K562 (cell line): ENCODE data around the gene CC2D2B.

Experiments
- CHD4 ChIP-seq: fragments of 200-600 bp; sonication (generic); IDR thresholded peaks from 3 replicates; pipeline ENCODE4 v1.6.1; 2012; ENCODE audit warnings: low read depth, mild to moderate bottlenecking, mixed read lengths, low read length, inconsistent platforms; ENCODE audit not compliant: insufficient read depth, insufficient replicate concordance, poor library complexity, severe bottlenecking
- CREB1 ChIP-seq, 2 experiments: sonication (generic) in 1 of 2; formaldehyde crosslinking in 1 of 2; IDR thresholded peaks; 2 replicates each; pipeline versions ENCODE4 v1.6.1 to v1.8.0; 2012 to 2022; ENCODE audit warnings: inconsistent platforms in 1 of 2, mild to moderate bottlenecking in 1 of 2, missing genetic modification reagents in 1 of 2, moderate library complexity in 1 of 2
- CTCF ChIP-seq, 3 experiments: IDR thresholded peaks in 2 of 3; conservative IDR thresholded peaks in 1 of 3; 2 replicates each; pipeline ENCODE4 v1.5.1; 2011 to 2012; ENCODE audit warnings: low read length in 3 of 3, mild to moderate bottlenecking in 3 of 3, control low read depth in 2 of 3, improper control_type of control experiment in 1 of 3, inconsistent platforms in 1 of 3, low read depth in 1 of 3, mixed read lengths in 1 of 3, moderate library complexity in 1 of 3; ENCODE audit not compliant: insufficient read depth in 2 of 3
- EZH2 ChIP-seq: IDR thresholded peaks from 2 replicates; pipeline ENCODE4 v1.6.1; 2012; ENCODE audit warnings: low read depth, mild to moderate bottlenecking, inconsistent platforms, low read length, borderline replicate concordance
- HMG20B ChIP-seq: fragments of 250-450 bp; sonication (Bioruptor Pico); IDR thresholded peaks from 2 replicates; pipeline ENCODE4 v1.5.0; 2021; ENCODE audit warnings: mild to moderate bottlenecking
- KAT7 ChIP-seq: sonication (generic); formaldehyde crosslinking; IDR thresholded peaks from 2 replicates; pipeline ENCODE4 v1.8.0; 2022; ENCODE audit warnings: missing genetic modification reagents, mild to moderate bottlenecking, borderline replicate concordance
- RBM22 ChIP-seq: fragments of 200-400 bp; formaldehyde crosslinking; IDR thresholded peaks from 2 replicates; pipeline ENCODE4 v1.6.1; 2018; ENCODE audit warnings: low read length, low read depth; ENCODE audit not compliant: poor library complexity, severe bottlenecking
- SMARCB1 ChIP-seq: IDR thresholded peaks from 2 replicates; pipeline ENCODE4 v1.6.1; 2011; ENCODE audit warnings: improper control_type of control experiment, low read depth; ENCODE audit not compliant: insufficient read length
- TCF7 ChIP-seq: sonication (generic); IDR thresholded peaks from 2 replicates; pipeline ENCODE4 v1.6.1; 2016; ENCODE audit warnings: antibody characterized with exemption, borderline replicate concordance
- YY1 ChIP-seq, 3 experiments: IDR thresholded peaks; 2 replicates each; pipeline ENCODE4 v1.6.1; 2011; ENCODE audit warnings: low read length in 2 of 3, mild to moderate bottlenecking in 2 of 3, moderate library complexity in 2 of 3, borderline replicate concordance in 1 of 3, control low read depth in 1 of 3, low read depth in 1 of 3; ENCODE audit not compliant: insufficient read depth in 3 of 3, insufficient replicate concordance in 2 of 3, control insufficient read depth in 1 of 3, insufficient read length in 1 of 3; ENCODE audit errors: extremely low read depth in 1 of 3
- ZFX ChIP-seq: sonication (generic); formaldehyde crosslinking; IDR thresholded peaks from 2 replicates; pipeline ENCODE4 v1.8.0; 2022; ENCODE audit warnings: mild to moderate bottlenecking, missing genetic modification reagents, moderate library complexity
- ZNF253 ChIP-seq: fragments of 250-450 bp; sonication (Bioruptor Pico); conservative IDR thresholded peaks from 2 replicates; pipeline ENCODE4 v1.6.1; 2021; ENCODE audit warnings: mild to moderate bottlenecking
- ZNF274 ChIP-seq: IDR thresholded peaks from 2 replicates; pipeline ENCODE4 v1.6.1; 2011; ENCODE audit warnings: low read depth, mild to moderate bottlenecking, low read length, moderate library complexity, borderline replicate concordance
- ZNF277 ChIP-seq: fragments of 250-450 bp; sonication (Bioruptor Pico); IDR thresholded peaks from 2 replicates; pipeline ENCODE4 v1.8.0; 2022; ENCODE audit warnings: inconsistent platforms, mild to moderate bottlenecking, moderate library complexity, borderline replicate concordance

GRCh38 chr10:95941115-95941514 is 33.3 kb downstream of the CC2D2B start:
- no peak for TF ChIP-seq CTCF (IDR thresholded peaks at IDR 0.05 in 2 of 3, conservative IDR thresholded peaks at IDR 0.05 in 1 of 3; ENCODE audit: insufficient read depth in 2 of 3, low read depth in 1 of 3, low read length in 3 of 3)
- no peak for TF ChIP-seq ZNF274
- TF ChIP-seq KAT7 (CRISPR knock-in tag): no peak
- no peak for TF ChIP-seq ZNF253
- no peak for TF ChIP-seq HMG20B (CRISPR knock-in tag)
- TF ChIP-seq SMARCB1: no peak
- TF ChIP-seq EZH2: no peak
- TF ChIP-seq CHD4: no peak
- TF ChIP-seq YY1 (IDR thresholded peaks at IDR 0.05; ENCODE audit: borderline replicate concordance in 1 of 3, control insufficient read depth in 1 of 3, extremely low read depth in 1 of 3, insufficient read depth in 3 of 3, insufficient read length in 1 of 3, insufficient replicate concordance in 2 of 3, low read depth in 1 of 3, low read length in 2 of 3): no peak
- TF ChIP-seq CREB1 (IDR thresholded peaks at IDR 0.05): no peak
- no peak for TF ChIP-seq CREB1 (CRISPR knock-in tag; IDR thresholded peaks at IDR 0.05)
- no peak for TF ChIP-seq TCF7
- no peak for TF ChIP-seq ZFX (CRISPR knock-in tag)
- no peak for TF ChIP-seq ZNF277
- no peak for TF ChIP-seq RBM22
